NCI-H2107 treated with DMSO at 0.1 percent for 48 hours (cell line): ENCODE measurements around the gene G0S2.

ENCODE experiments used
- DNase-seq: peaks from one replicate; lab custom pipeline; 2025; ENCODE audit not compliant: unreplicated experiment; lab: John Stamatoyannopoulos, UW

Gene G0S2

DNA sequence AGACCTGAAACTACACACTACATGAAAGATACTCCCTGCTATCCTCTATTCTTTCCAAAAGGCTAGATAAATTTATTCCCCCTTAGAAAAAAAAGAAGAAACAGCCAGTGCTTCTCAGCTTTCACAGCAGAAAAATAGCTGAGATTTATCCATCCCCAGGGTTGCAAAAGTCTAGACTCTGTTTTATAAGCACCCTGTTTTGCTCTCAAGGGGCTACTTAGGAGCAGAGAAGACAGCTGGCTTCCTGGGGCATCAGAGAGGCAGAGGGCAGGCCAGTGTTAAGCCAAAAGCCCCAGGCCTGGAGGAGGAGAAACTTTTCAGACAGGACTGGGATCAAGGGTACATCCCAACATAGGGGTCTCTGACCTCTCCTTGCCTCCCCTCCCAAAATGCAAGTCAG is 26.9 kb upstream of the G0S2 start:
- no peak for DNase-seq

DNA sequence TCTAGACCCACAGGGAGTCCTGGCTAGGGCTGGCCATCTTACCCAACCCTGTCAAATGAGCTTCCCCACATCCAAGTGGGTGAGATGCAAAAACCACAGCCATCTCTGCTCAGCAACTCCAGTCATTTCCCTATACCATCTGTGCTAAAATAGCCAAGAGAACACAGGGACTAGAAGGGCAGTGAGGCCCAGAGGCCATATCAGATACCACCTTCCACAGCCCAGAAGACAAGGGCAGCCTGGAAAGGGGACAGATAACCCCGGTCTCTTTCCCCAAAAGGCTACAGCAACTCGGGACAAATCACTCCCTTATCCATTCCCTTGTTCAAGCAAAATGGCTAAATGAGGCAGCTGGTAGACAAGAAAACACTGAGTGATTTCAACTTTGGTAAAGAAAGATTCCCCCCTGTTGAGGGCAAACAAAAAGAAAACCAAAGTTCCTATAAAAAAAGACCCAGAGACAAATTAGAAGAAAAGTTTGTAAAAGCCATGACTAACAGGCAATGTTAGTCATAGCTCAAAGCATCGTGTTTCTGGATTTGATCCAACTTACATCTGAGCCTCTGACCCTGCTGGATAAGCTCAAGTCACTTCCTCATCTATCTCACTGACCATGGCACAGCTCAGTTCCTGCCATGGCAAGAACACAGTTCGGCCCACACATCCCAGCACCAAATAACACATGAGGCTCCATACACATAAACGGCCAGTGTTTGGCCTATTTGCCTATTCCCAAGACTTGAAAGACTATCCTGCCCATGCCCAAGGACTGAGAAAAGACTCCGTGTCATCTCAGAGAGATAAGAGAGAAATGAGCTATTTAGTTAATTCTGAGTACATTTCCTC is 26.1 kb upstream of the G0S2 start:
- DNase-seq, result no peak

DNA sequence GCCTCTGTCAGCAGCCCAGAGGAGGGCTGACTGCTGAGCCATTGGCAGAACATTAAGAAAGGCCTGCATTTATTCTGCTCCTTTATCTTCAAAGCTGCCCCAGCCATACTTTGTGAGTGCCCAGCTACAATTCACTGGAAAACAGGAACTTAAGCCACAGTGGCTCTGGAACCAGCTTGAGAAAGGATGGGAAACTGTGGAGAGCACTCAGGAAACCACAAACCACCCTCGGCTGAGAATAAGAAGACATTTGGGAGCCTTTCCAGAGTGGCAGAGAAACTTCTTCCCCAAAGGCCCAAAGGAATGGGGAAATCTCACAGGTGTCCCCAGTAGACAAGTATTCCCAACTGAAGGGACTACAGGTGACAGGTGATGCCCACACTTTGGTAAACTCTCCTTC is 24.8 kb upstream of the G0S2 start:
- DNase-seq, result no peak

GRCh38 chr1:209651138-209651587 is 24.0 kb upstream of the G0S2 start:
- DNase-seq, result no peak

DNA sequence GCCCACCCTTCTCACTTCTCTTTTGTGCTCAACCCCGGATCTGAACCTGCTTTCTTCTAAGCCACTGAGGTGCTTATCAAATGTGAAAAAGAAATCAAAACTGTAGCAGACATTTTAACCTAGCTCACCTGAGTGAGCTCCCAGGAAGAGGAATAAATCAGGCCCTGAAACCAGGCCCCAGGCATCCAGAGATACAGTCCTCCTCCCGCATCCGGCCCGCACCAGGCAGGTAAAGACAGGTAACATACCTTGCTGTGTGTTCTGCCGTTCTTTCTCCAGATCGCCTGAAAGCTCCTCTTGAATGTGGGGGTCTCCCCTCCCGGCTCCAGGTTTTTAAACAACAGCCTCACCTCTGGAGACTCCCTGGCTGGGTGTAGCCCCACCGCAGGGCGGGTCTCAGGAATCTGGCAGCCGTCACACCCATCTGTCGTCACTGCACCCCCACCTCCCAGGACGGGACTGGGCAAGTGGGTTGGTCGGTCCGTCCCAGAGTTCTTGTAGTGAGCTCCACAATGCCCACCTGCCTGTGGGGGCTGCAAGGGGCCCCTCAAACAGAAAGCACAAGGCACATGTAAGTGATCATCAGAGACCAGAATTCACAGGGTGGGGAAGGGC is 23.0 kb upstream of the G0S2 start, which contains the start of gene LAMB3:
Gene LAMB3, minus strand, starts transcription at position 305 of the 615 bp plus-strand sequence. CDS start 1,481 bp downstream, outside the sequence.
- no peak for DNase-seq

DNA sequence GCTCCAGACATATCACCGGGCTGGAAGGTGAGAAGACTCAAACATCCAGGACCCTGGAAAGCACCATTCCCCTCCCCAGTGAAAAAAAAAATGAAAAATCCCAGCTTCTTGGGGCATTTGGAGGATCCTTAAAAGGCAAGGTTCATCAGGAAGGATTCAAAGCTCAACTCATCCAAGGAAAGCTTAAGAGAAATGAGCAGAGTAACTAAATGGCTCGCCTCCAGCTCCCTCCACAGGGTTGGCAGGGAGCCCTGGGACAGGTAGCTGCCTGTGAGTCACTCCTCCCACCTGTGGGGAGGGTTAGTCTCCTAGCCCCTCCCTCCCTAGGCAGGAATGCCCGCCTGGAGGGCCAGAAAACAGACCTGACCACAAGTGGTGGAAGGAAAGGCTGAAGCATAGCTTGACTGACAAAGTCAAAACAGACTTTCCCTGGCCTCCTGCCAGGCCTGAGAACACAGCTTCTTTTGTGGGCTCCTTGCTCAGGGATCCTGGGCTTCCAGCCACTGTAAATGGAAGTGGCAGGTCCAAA is 22.3 kb upstream of the G0S2 start:
- peak; percentile 92 for DNase-seq

- DNase-seq, result no peak
Observed at GRCh38 chr1:209653915-209654351, 21.3 kb upstream of the G0S2 start.

- no peak for DNase-seq
Observed at GRCh38 chr1:209655411-209656231, 19.6 kb upstream of the G0S2 start.

- no peak for DNase-seq
Observed at GRCh38 chr1:209657140-209657879, 17.9 kb upstream of the G0S2 start.

- peak; percentile 41 for DNase-seq
Observed at GRCh38 chr1:209657918-209658317, 17.3 kb upstream of the G0S2 start.

GRCh38 chr1:209659909-209660308 is 15.3 kb upstream of the G0S2 start:
- DNase-seq, result no peak

DNA sequence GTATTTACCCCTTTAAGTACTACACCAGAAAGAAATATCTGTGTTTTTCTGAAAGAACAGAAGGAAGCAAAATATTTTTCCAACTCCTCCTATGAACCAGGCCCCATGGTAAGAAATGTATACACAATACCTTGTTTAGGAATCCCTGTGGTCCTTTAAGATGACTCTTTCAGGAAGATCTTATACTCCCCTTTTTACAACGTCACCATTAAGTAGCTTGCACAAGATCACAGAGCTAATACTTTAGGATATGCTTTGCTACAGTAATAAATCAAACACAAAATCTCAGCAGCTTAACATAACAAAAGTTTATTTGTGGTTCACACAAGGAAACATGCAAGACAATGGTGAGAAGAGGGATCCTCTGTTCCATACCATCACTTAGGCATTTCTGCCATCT is 14.1 kb upstream of the G0S2 start:
- no peak for DNase-seq

GRCh38 chr1:209662879-209663327 is 12.3 kb upstream of the G0S2 start:
- no peak for DNase-seq

DNA sequence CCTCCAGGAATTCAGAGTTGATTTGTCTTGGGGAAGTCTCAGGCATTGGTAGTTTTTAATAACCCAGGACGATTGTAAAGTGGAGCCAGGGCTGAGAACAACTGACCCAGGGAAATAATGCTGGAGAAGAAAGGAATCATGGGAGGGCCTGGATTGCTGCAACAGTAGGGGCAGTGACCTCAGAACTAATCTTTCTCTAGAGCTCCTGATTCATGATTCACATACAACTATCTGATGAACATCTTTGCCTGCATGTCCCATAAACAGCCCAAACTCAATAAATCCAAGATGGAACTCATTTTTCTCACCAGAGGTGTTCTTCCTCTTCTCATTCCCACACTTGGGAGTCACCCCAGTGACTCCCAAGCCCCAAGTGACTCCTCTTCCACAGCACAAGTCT is 8.1 kb upstream of the G0S2 start:
- no peak for DNase-seq

- no peak for DNase-seq
Observed at GRCh38 chr1:209667708-209668107, 7.5 kb upstream of the G0S2 start.

GRCh38 chr1:209670441-209671082 is 4.7 kb upstream of the G0S2 start:
- no peak for DNase-seq

DNA sequence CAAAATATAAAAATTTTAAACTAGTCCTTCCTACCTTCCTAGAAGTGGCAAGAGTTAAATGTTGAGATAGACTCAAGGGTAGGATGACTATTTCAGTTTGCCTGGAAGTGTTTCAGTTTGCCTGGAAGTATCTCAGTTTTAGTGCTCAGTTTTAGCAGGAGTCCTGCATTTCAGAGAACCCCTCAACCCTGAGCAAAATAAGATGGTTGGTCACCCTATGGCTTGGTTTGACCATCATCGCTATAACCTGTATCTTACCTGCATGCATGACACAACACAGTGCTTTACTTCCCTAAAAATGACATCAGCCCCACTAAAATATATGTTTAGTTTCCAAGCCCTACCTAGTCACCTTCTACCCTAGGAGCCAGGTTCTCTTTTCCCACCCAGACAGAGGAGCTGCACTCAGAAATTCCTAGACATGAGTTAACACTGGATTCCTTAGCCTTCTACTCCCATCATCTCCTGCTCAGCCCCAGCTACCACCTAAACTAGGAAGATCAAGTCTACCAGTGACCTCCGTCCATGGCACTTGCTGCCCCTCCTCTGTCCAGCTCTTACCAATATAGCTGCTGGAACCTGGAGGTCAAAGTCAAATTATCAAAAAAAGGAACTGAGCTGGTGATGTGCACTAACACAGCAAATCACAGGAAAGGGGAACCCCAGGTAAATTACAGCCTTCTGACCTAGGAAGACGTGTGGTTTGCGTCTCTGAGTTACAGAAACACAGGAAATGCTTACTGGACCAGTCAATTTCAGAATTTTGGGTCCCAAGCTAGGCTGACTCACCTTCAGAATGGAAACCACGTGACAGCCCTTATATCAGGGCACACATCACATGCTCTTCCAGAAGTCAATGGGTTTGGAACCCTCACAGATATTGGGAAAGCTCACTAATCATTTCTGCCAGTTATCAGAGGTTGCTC is 2.2 kb upstream of the G0S2 start:
- DNase-seq, result no peak

GRCh38 chr1:209673631-209674417 is 1.4 kb upstream of the G0S2 start:
- no peak for DNase-seq
